GM23338 (cell line): Measurements from ENCODE around the gene CDK4. TPM values are rescaled to one million over a fixed set of nuclear protein-coding genes. Genes with fewer than 3 reads are reported as not detected.

Experiments
- ATAC-seq: fragments of 200-7000 bp; cut with Tn5 transposase; 3 replicates; pipeline ENCODE4 v1.9.1; 2020
- DNase-seq: peaks from one replicate; pipeline ENCODE4 v3.0.0-alpha.2; 2015; ENCODE audit warnings: low spot score
- H2AFZ ChIP-seq: fragments of 200-600 bp; sonication (generic); 2 replicates; pipeline ENCODE4 v1.8.0; 2016; ENCODE audit warnings: antibody characterized with exemption, mild to moderate bottlenecking, moderate library complexity
- H3F3A ChIP-seq: fragments of 200-600 bp; sonication (generic); replicated peaks from 2 replicates; pipeline ENCODE4 v1.8.0; 2017; ENCODE audit warnings: antibody characterized with exemption, mixed run types, low read depth
- H3K27ac ChIP-seq: fragments of 200-600 bp; sonication (generic); 2 replicates; pipeline ENCODE4 v1.6.1; 2016; ENCODE audit warnings: low read depth
- H3K27me3 ChIP-seq: fragments of 200-600 bp; sonication (generic); 2 replicates; pipeline ENCODE4 v1.8.0; 2016; ENCODE audit warnings: mild to moderate bottlenecking, mixed run types, moderate library complexity; ENCODE audit not compliant: insufficient read depth
- H3K36me3 ChIP-seq: fragments of 200-600 bp; sonication (generic); 2 replicates; pipeline ENCODE4 v1.8.0; 2016; ENCODE audit warnings: mild to moderate bottlenecking; ENCODE audit not compliant: insufficient read depth
- H3K4me1 ChIP-seq: fragments of 200-600 bp; sonication (generic); 2 replicates; pipeline ENCODE4 v1.8.0; 2016; ENCODE audit warnings: mild to moderate bottlenecking, moderate library complexity; ENCODE audit not compliant: insufficient read depth
- H3K4me2 ChIP-seq: fragments of 200-600 bp; sonication (generic); 2 replicates; pipeline ENCODE4 v1.7.1; 2017; ENCODE audit warnings: mixed run types
- H3K4me3 ChIP-seq: fragments of 200-600 bp; sonication (generic); 2 replicates; pipeline ENCODE4 v1.6.1; 2016; ENCODE audit warnings: mixed run types
- H3K79me2 ChIP-seq: fragments of 200-600 bp; sonication (generic); replicated peaks from 2 replicates; pipeline ENCODE4 v1.8.0; 2017; ENCODE audit warnings: mild to moderate bottlenecking; ENCODE audit not compliant: insufficient read depth
- H3K9me2 ChIP-seq: fragments of 200-600 bp; sonication (generic); 2 replicates; pipeline ENCODE4 v1.8.0; 2017; ENCODE audit not compliant: insufficient read depth
- H4K20me1 ChIP-seq: fragments of 200-600 bp; sonication (generic); replicated peaks from 2 replicates; pipeline ENCODE4 v1.8.0; 2017; ENCODE audit warnings: mild to moderate bottlenecking; ENCODE audit not compliant: insufficient read depth
- H3K27ac Mint-ChIP-seq: 2 replicates; pipeline ENCODE4 v1.8.0; 2020; ENCODE audit warnings: inconsistent platforms, mild to moderate bottlenecking, moderate library complexity, mixed read lengths
- H3K27me3 Mint-ChIP-seq: 3 replicates; pipeline ENCODE4 v1.8.0; 2022; ENCODE audit warnings: low read depth, mild to moderate bottlenecking, moderate library complexity, mixed read lengths, inconsistent platforms; ENCODE audit not compliant: insufficient read depth, poor library complexity
- H3K36me3 Mint-ChIP-seq: 3 replicates; pipeline ENCODE4 v1.8.0; 2021; ENCODE audit warnings: low read depth, mild to moderate bottlenecking, inconsistent platforms, moderate library complexity, mixed read lengths
- H3K4me1 Mint-ChIP-seq: 3 replicates; pipeline ENCODE4 v1.8.0; 2020; ENCODE audit warnings: mild to moderate bottlenecking, inconsistent platforms, mixed read lengths
- H3K4me3 Mint-ChIP-seq: 3 replicates; pipeline ENCODE4 v1.8.0; 2021; ENCODE audit warnings: moderate library complexity, mild to moderate bottlenecking, inconsistent platforms, mixed read lengths
- H3K9me3 Mint-ChIP-seq: 3 replicates; pipeline ENCODE4 v1.8.0; 2020; ENCODE audit warnings: moderate library complexity, mild to moderate bottlenecking, inconsistent platforms, mixed read lengths
- CREB1 ChIP-seq: fragments of 250-450 bp; sonication (Bioruptor Pico); IDR thresholded peaks from 2 replicates; pipeline ENCODE4 v1.5.0; 2020; ENCODE audit warnings: low read depth, mild to moderate bottlenecking, moderate library complexity
- CTCF ChIP-seq, 2 experiments: fragments of 200-600 bp in 1 of 2; sonication (generic) in 1 of 2; conservative IDR thresholded peaks; 2 replicates each; pipeline versions ENCODE4 v1.5.1 to v1.6.1; 2016 to 2017; ENCODE audit warnings: antibody characterized with exemption in 2 of 2, low read depth in 2 of 2, mild to moderate bottlenecking in 2 of 2, moderate library complexity in 1 of 2
- ETS1 ChIP-seq: IDR thresholded peaks from 2 replicates; pipeline ENCODE4 v1.6.1; 2016; ENCODE audit warnings: antibody characterized with exemption
- EZH2 ChIP-seq: fragments of 200-600 bp; sonication (generic); IDR thresholded peaks from one replicate; pipeline ENCODE4 v1.8.0; 2017; ENCODE audit warnings: antibody characterized with exemption, mild to moderate bottlenecking, low read depth; ENCODE audit not compliant: unreplicated experiment
- EZH2phosphoT487 ChIP-seq: fragments of 200-600 bp; sonication (generic); IDR thresholded peaks from one replicate; pipeline ENCODE4 v1.8.1; 2018; ENCODE audit warnings: antibody characterized with exemption; ENCODE audit not compliant: unreplicated experiment
- JUNB ChIP-seq: IDR thresholded peaks from one replicate; pipeline ENCODE4 v1.6.1; 2016; ENCODE audit warnings: antibody characterized with exemption; ENCODE audit not compliant: unreplicated experiment
- NANOG ChIP-seq: IDR thresholded peaks from 2 replicates; pipeline ENCODE4 v1.6.1; 2016; ENCODE audit warnings: antibody characterized with exemption, borderline replicate concordance
- POLR2AphosphoS5 ChIP-seq: IDR thresholded peaks from 2 replicates; pipeline ENCODE4 v1.6.1; 2016; ENCODE audit warnings: antibody characterized with exemption, low read depth
- REST ChIP-seq: IDR thresholded peaks from one replicate; pipeline ENCODE4 v1.6.1; 2018; ENCODE audit warnings: antibody characterized with exemption; ENCODE audit not compliant: unreplicated experiment
- STAT1 ChIP-seq: IDR thresholded peaks from one replicate; pipeline ENCODE4 v1.6.1; 2016; ENCODE audit warnings: antibody characterized with exemption; ENCODE audit not compliant: unreplicated experiment
- ZNF114 ChIP-seq: fragments of 250-450 bp; sonication (Bioruptor Pico); IDR thresholded peaks from 2 replicates; pipeline ENCODE4 v1.5.0; 2020; ENCODE audit warnings: mild to moderate bottlenecking, moderate library complexity
- ZNF331 ChIP-seq: fragments of 250-450 bp; sonication (Bioruptor Pico); IDR thresholded peaks from 2 replicates; pipeline ENCODE4 v1.5.0; 2020; ENCODE audit warnings: low read depth, mild to moderate bottlenecking, moderate library complexity
- ZNF462 ChIP-seq: fragments of 250-450 bp; sonication (Bioruptor Pico); IDR thresholded peaks from 2 replicates; pipeline ENCODE4 v1.5.0; 2020; ENCODE audit warnings: mild to moderate bottlenecking, moderate library complexity
- polyA plus RNA-seq: library from polyadenylated mRNA; unstranded; fragments of >200 nt; fragmentation: Nextera tagmentation; extraction: Ambion mirVana; gene quantifications from 2 replicates; pipeline ENCODE4 v1.2.1, GENCODE V29; 2016
- total RNA-seq: library from RNA; depleted of rRNA; stranded (reverse); fragments of >200 nt; shearing (Covaris generic); gene quantifications from 2 replicates; pipeline ENCODE4 v1.2.3, GENCODE V29; 2014

The CDK4 gene
- total and polyA plus RNA-seq, 2 experiments from 2014 or later = 105 to 198 TPM

- peaks cover 54% of the 10 kb centered on the region for H3K27me3 Mint-ChIP-seq
- H3K27me3 ChIP-seq = peaks cover 56% of the 10 kb centered on the region
These were observed 28.5 kb downstream of the CDK4 start for GRCh38 chr12:57723630-57723962.

More at GRCh38 chr12:57723630-57723962, 28.5 kb downstream of the CDK4 start:
- H3K4me3 ChIP-seq = no peak overlapping the region
- no peak overlapping the region for H3K27ac ChIP-seq
- no peak for DNase-seq
- no peak for ATAC-seq
- H3K27ac Mint-ChIP-seq = no peak overlapping the region
- H3K4me1 Mint-ChIP-seq = peaks cover 15% of the 10 kb centered on the region
- peaks cover 10% of the 10 kb centered on the region; the same call in 2 of the 3 replicates for H3K36me3 Mint-ChIP-seq
- no peaks in the 10 kb centered on the region for H4K20me1 ChIP-seq
- H3K4me2 ChIP-seq = no peak overlapping the region
- no peak overlapping the region for H2AFZ ChIP-seq
- H3K79me2 ChIP-seq = no peaks in the 10 kb centered on the region
- no peaks in the 10 kb centered on the region for H3K9me3 Mint-ChIP-seq
- TF ChIP-seq JUNB (no peak), NANOG (no peak), ZNF462 (CRISPR knock-in tag) (no peak), CREB1 (CRISPR knock-in tag) (no peak), POLR2AphosphoS5 (no peak), CTCF (conservative IDR thresholded peaks at IDR 0.05; ENCODE audit: low read depth in 2 of 2) (no peak), STAT1 (no peak), EZH2 (no peak), ETS1 (no peak), ZNF114 (CRISPR knock-in tag) (no peak), ZNF331 (CRISPR knock-in tag) (no peak), EZH2phosphoT487 (no peak), REST (no peak)
- H3F3A ChIP-seq = no peaks in the 10 kb centered on the region
- peaks cover 6% of the 10 kb centered on the region; the same call in 1 of the 2 replicates for H3K36me3 ChIP-seq
- H3K4me3 Mint-ChIP-seq = no peak overlapping the region
- no peaks in the 10 kb centered on the region for H3K9me2 ChIP-seq
- H3K4me1 ChIP-seq = no peaks in the 10 kb centered on the region
